MCF 10A (cell line): ENCODE data around the gene MAP3K12. TPM values are rescaled to one million over a fixed set of nuclear protein-coding genes. Genes with fewer than 3 reads are reported as not detected.

ENCODE experiments used
- BruUV-seq: library from RNA; stranded (reverse); fragments of 400-500 nt; replicated peaks from 2 replicates; lab custom pipeline; 2021; lab: Mats Ljungman, UMichigan
- CTCF ChIA-PET: fragments of 300-600 bp; sonication (Branson Sonifier 250); formaldehyde crosslinking; extraction: SDS; loops from one replicate; lab custom pipeline; 2021; ENCODE audit warnings: antibody characterized with exemption, inconsistent platforms; lab: Yijun Ruan, JAX
- POLR2A ChIA-PET: fragments of 300-600, 350-650 bp; sonication (Branson Sonifier 250); formaldehyde crosslinking; extraction: SDS; loops from one replicate; lab custom pipeline; 2020; ENCODE audit warnings: antibody characterized with exemption, inconsistent platforms; lab: Yijun Ruan, JAX
- DNase-seq: peaks from one replicate; pipeline ENCODE4 v3.0.0-alpha.2; 2018; ENCODE audit not compliant: unreplicated experiment
- H3K27ac Mint-ChIP-seq: one replicate; pipeline ENCODE4 v1.8.0; 2022; ENCODE audit warnings: mild to moderate bottlenecking, low read depth, mixed read lengths; ENCODE audit not compliant: unreplicated experiment
- H3K27me3 Mint-ChIP-seq: one replicate; pipeline ENCODE4 v1.8.0; 2022; ENCODE audit warnings: mixed read lengths; ENCODE audit not compliant: insufficient read depth, unreplicated experiment
- H3K36me3 Mint-ChIP-seq: one replicate; pipeline ENCODE4 v1.8.0; 2022; ENCODE audit warnings: mild to moderate bottlenecking, moderate library complexity, mixed read lengths; ENCODE audit not compliant: insufficient read depth, unreplicated experiment
- H3K4me1 Mint-ChIP-seq: one replicate; pipeline ENCODE4 v1.8.0; 2022; ENCODE audit warnings: mixed read lengths; ENCODE audit not compliant: insufficient read depth, unreplicated experiment
- H3K4me3 Mint-ChIP-seq: one replicate; pipeline ENCODE4 v1.8.0; 2022; ENCODE audit warnings: mild to moderate bottlenecking, moderate library complexity, mixed read lengths; ENCODE audit not compliant: unreplicated experiment
- H3K9me3 Mint-ChIP-seq: one replicate; pipeline ENCODE4 v1.8.0; 2022; ENCODE audit warnings: mixed read lengths; ENCODE audit not compliant: unreplicated experiment
- intact Hi-C: fragments of 100-400 bp; cut with micrococcal nuclease; formaldehyde crosslinking; loops from 2 replicates; pipeline ENCODE4 v1.14.1; 2022
- total RNA-seq: library from RNA; stranded (reverse); gene quantifications from 2 replicates; pipeline ENCODE4 v1.2.3, GENCODE V29; 2022
- TF ChIP-seq, protein P1 (sequence below): fragments of 200-600 bp; IDR thresholded peaks from one replicate; pipeline ENCODE4 v1.8.0; 2022; ENCODE audit warnings: antibody characterized with exemption, mild to moderate bottlenecking; ENCODE audit not compliant: unreplicated experiment

MAP3K12 gene
- total RNA-seq, 1 experiment from 2014 or later: 4.6 TPM

DNA sequence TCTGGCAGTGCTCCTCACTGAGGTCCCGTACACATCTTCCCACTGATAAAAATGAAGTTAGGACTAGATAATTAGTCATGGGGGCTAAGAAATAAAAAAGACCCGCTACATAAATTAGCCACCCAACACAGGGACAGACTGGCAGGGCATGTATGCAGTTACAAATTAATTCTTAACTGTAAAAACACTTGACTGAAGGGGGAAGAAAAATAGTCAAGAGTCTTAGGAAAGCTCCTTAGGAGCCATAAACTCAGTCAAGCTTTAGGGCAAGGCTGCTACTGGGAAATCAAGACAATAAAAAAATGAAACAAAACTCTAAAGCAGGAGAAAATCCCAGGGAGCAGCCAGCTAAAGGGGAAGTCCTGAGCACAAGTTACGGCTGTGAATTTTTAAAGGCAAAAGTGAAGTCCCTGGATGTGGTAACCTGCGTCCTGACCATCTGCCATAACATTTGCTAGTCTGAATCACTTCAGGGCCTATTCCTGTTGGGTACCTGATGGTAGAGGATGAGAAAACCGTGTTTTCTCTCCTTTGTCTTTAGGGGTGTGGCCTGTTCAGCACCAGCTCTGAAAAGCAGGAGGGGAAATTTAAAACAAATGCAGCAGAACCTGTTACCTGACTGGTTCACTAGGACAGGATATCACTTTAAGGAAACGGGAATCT lies 15.5 kb upstream of the MAP3K12 start:
- Mint-ChIP-seq H3K36me3 (peaks cover 84% of the 10 kb centered on the region), H3K4me3 (no peak overlapping the region), H3K4me1 (no peaks in the 10 kb centered on the region), H3K9me3 (no peaks in the 10 kb centered on the region), H3K27me3 (no peaks in the 10 kb centered on the region), H3K27ac (no peak overlapping the region)
- BruUV-seq: no TSS peak
- intact Hi-C loops: no loop called here
- TF ChIP-seq, protein P1, sequence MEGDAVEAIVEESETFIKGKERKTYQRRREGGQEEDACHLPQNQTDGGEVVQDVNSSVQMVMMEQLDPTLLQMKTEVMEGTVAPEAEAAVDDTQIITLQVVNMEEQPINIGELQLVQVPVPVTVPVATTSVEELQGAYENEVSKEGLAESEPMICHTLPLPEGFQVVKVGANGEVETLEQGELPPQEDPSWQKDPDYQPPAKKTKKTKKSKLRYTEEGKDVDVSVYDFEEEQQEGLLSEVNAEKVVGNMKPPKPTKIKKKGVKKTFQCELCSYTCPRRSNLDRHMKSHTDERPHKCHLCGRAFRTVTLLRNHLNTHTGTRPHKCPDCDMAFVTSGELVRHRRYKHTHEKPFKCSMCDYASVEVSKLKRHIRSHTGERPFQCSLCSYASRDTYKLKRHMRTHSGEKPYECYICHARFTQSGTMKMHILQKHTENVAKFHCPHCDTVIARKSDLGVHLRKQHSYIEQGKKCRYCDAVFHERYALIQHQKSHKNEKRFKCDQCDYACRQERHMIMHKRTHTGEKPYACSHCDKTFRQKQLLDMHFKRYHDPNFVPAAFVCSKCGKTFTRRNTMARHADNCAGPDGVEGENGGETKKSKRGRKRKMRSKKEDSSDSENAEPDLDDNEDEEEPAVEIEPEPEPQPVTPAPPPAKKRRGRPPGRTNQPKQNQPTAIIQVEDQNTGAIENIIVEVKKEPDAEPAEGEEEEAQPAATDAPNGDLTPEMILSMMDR: no peak
- DNase-seq: no peak
- ChIA-PET POLR2A (interaction anchor here (2.1 kb wide), 1 partner anchor 14 kb away, joined by 6 read pairs; the partner anchor contains the start of gene TARBP2), CTCF (interaction anchor here (1.1 kb wide), 1 partner anchor 9 kb away, joined by 3 read pairs; no protein-coding TSS in a partner anchor)

DNA sequence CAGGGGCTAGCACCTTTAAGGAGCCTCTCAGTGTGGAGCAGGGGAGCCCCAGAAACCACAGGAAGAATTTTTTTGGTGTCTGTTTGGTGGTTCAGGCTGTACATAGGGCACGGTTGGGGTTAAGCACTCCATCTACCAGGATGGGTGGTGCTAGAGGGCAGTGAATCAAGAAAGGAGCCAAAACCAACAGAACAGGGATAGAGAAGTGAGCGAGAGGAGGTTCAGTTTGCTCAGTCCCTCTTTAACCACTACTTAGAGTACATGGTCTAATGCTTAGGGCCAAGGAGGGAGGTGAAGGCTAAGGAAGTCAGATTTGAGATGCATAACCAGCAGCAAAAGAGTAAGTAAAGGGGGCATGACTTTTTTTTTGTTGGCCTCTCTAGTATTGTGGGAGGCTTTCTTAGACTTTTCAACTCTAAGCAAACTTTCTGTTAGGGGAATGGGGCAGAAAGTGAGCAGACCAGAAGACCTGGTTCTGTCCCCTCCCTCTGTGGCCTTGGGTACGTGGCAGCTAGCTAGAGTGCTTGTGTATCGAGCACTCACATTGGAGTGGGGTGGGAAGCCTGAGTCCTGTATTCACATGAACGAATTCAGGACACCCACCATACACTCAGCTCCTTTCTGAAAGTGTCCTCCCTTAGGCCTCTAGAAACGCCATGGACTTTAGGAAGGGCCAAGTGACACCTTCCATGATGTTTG lies 14.6 kb upstream of the MAP3K12 start:
- no peaks in the 10 kb centered on the region for H3K9me3 Mint-ChIP-seq
- BruUV-seq: no TSS peak
- H3K36me3 Mint-ChIP-seq: peaks cover 83% of the 10 kb centered on the region
- intact Hi-C loops: no loop called here
- no peak for DNase-seq
- no peaks in the 10 kb centered on the region for H3K27me3 Mint-ChIP-seq
- H3K27ac Mint-ChIP-seq: no peak overlapping the region
- H3K4me1 Mint-ChIP-seq: peaks cover under 1% of the 10 kb centered on the region
- POLR2A ChIA-PET: interaction anchor here (2.1 kb wide), 1 partner anchor 13 kb away, joined by 6 read pairs; the partner anchor contains the start of gene TARBP2
- TF ChIP-seq, protein P1: no peak
- CTCF ChIA-PET: interaction anchor here (0.8 to 1.2 kb wide), 2 partner anchors 9 to 182 kb away, joined by 3 to 4 read pairs; no protein-coding TSS in a partner anchor
- no peak overlapping the region for H3K4me3 Mint-ChIP-seq

DNA sequence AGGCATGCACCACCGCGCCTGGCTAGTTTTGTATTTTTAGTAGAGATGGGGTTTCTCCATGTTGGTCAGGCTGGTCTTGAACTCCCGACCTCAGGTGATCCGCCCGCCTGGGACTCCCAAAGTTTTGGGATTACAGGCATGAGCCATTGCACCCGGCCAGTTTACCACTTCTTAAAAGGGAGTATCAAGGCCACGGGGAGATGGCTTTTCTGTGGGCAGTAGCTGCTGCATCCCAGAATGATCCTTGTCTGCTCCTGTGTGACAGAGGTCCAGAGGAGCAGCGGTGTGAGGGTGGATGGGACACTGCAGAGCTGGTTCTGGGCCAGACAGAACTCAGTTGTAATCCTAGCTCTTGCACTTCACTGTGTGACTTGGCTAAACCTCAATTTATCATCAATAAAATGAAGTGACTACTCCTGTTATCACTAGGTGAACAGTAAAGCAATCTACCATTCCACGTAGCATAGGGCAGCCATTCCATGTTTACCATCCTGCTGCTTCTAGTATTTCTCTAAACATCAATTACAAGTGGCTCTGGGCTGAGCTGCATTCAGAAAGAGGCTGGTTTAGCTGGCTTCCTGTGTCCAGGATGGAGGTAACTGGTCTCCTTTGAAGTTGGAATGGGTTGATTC lies 11.0 kb upstream of the MAP3K12 start:
- Mint-ChIP-seq H3K4me1 (peaks cover 5% of the 10 kb centered on the region), H3K4me3 (no peak overlapping the region), H3K27ac (no peak overlapping the region), H3K9me3 (no peaks in the 10 kb centered on the region), H3K27me3 (no peaks in the 10 kb centered on the region), H3K36me3 (peaks cover 85% of the 10 kb centered on the region)
- no peak for DNase-seq
- CTCF ChIA-PET: interaction anchor here (0.7 to 4.3 kb wide), 6 partner anchors 9 to 189 kb away, joined by 3 to 93 read pairs (median 16); partner anchors contain the start of genes AAAS and TARBP2
- POLR2A ChIA-PET: interaction anchor here (0.6 to 5.3 kb wide), 5 partner anchors 10 to 185 kb away, joined by 3 to 33 read pairs (median 3); partner anchors contain the start of genes MAP3K12 and TARBP2
- intact Hi-C loops: no loop called here
- TF ChIP-seq, protein P1: no peak
- BruUV-seq: no TSS peak
